Measurements from ENCODE around the gene TPK1. TPM values are rescaled to one million over a fixed set of nuclear protein-coding genes. Genes with fewer than 3 reads are reported as not detected.
A peak's percentile ranks its signal among the peaks of the same experiment; 100 is the strongest.

Gene TPK1
- total RNA-seq, 4 donors from 2014 or later, result 6.8 to 11.9 (median 8.5) TPM

GRCh38 chr7:144762853-144763252, 73.0 kb downstream of the TPK1 start:
- H3K36me3 ChIP-seq, result no peaks in the 10 kb centered on the region
- H3K27ac ChIP-seq, result no peak overlapping the region
- no peak overlapping the region for H3K4me3 ChIP-seq
- H3K27me3 ChIP-seq, result no peaks in the 10 kb centered on the region
- H3K9me3 ChIP-seq, result no peaks in the 10 kb centered on the region
- 60% methylated on average over 1 of the region's 1 CpG; no CpG with 5 or more reads in 1 of the 2 donors for WGBS, 2 donors (ENCODE audit: low coverage in 1 of 2)
- no peak for ATAC-seq
- no peak for TF ChIP-seq POLR2A (IDR thresholded peaks at IDR 0.05)
- no peak for TF ChIP-seq POLR2AphosphoS5 (IDR thresholded peaks at IDR 0.05)
- TF ChIP-seq EP300 (IDR thresholded peaks at IDR 0.05), result no peak
- TF ChIP-seq, protein P1, sequence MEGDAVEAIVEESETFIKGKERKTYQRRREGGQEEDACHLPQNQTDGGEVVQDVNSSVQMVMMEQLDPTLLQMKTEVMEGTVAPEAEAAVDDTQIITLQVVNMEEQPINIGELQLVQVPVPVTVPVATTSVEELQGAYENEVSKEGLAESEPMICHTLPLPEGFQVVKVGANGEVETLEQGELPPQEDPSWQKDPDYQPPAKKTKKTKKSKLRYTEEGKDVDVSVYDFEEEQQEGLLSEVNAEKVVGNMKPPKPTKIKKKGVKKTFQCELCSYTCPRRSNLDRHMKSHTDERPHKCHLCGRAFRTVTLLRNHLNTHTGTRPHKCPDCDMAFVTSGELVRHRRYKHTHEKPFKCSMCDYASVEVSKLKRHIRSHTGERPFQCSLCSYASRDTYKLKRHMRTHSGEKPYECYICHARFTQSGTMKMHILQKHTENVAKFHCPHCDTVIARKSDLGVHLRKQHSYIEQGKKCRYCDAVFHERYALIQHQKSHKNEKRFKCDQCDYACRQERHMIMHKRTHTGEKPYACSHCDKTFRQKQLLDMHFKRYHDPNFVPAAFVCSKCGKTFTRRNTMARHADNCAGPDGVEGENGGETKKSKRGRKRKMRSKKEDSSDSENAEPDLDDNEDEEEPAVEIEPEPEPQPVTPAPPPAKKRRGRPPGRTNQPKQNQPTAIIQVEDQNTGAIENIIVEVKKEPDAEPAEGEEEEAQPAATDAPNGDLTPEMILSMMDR (IDR thresholded peaks at IDR 0.05), result no peak
- H3K4me1 ChIP-seq, result no peaks in the 10 kb centered on the region

- 60 to 72% methylated on average over 5 of the region's 5 CpGs for WGBS, 2 donors (ENCODE audit: low coverage in 1 of 2)
- Histone ChIP-seq H3K27ac (no peak overlapping the region), H3K4me1 (no peaks in the 10 kb centered on the region), H3K27me3 (no peaks in the 10 kb centered on the region), H3K36me3 (no peaks in the 10 kb centered on the region), H3K4me3 (no peak overlapping the region), H3K9me3 (no peaks in the 10 kb centered on the region)
- no peak for ATAC-seq
- TF ChIP-seq POLR2AphosphoS5 (IDR thresholded peaks at IDR 0.05) (no peak), POLR2A (IDR thresholded peaks at IDR 0.05) (no peak), EP300 (IDR thresholded peaks at IDR 0.05) (no peak)
- TF ChIP-seq, protein P1 (IDR thresholded peaks at IDR 0.05), result no peak
Observed at GRCh38 chr7:144761493-144761892, 74.4 kb downstream of the TPK1 start.

DNA sequence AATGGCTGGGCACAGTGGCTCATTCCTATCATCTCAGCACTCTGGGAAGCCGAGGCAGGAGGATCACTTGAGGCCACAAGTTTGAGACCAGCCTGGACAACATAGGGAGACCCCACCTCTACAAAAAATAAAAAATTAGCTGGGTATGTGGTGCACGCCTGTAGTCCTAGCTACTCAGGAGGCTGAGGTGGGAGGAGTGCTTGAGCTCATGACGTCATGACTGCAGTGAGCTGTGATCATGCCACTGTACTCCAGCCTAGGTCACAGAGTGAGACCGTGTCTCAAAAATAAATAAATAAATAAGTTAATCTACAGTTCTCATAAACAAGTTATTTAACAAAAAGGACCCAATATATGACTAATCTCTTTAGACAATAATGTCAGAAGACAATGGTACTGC, 76.2 kb downstream of the TPK1 start:
- TF ChIP-seq POLR2AphosphoS5 (IDR thresholded peaks at IDR 0.05) (no peak), POLR2A (IDR thresholded peaks at IDR 0.05) (no peak), EP300 (IDR thresholded peaks at IDR 0.05) (no peak)
- TF ChIP-seq, protein P1 (IDR thresholded peaks at IDR 0.05), result no peak
- ATAC-seq, result no peak
- Histone ChIP-seq H3K4me1 (no peaks in the 10 kb centered on the region), H3K36me3 (no peaks in the 10 kb centered on the region), H3K4me3 (no peak overlapping the region), H3K27ac (no peak overlapping the region), H3K9me3 (no peaks in the 10 kb centered on the region), H3K27me3 (no peaks in the 10 kb centered on the region)
- WGBS, 2 donors (ENCODE audit: low coverage in 1 of 2), result 88 to 100% methylated on average over 2 to 4 of the region's 4 CpGs

- TF ChIP-seq POLR2AphosphoS5 (IDR thresholded peaks at IDR 0.05) (no peak), POLR2A (IDR thresholded peaks at IDR 0.05) (no peak), EP300 (IDR thresholded peaks at IDR 0.05) (no peak)
- TF ChIP-seq, protein P1 (IDR thresholded peaks at IDR 0.05), result no peak
- no peaks in the 10 kb centered on the region for H3K27me3 ChIP-seq
- H3K9me3 ChIP-seq, result peaks cover 0 to 18% (median 0%) of the 10 kb centered on the region in 3 donors
- whole genome bisulfite sequencing, 2 donors (ENCODE audit: low coverage in 1 of 2), result 46 to 47% methylated on average over 2 of the region's 2 CpGs
- H3K4me1 ChIP-seq, result no peaks in the 10 kb centered on the region
- no peak overlapping the region for H3K27ac ChIP-seq
- H3K4me3 ChIP-seq, result no peak overlapping the region
- ATAC-seq, result no peak
- H3K36me3 ChIP-seq, result no peaks in the 10 kb centered on the region
Observed at GRCh38 chr7:144747936-144748335, 87.9 kb downstream of the TPK1 start.

- H3K27ac ChIP-seq, result no peak overlapping the region
- H3K4me3 ChIP-seq, result no peak overlapping the region
- no peak for ATAC-seq
Observed at GRCh38 chr7:144738708-144739314, 97.0 kb downstream of the TPK1 start.

More at GRCh38 chr7:144738708-144739314, 97.0 kb downstream of the TPK1 start:
- TF ChIP-seq, protein P1 (IDR thresholded peaks at IDR 0.05), result peak; percentile 41 to 63 (median 48)
- TF ChIP-seq POLR2AphosphoS5 (IDR thresholded peaks at IDR 0.05), result no peak
- TF ChIP-seq EP300 (IDR thresholded peaks at IDR 0.05), result no peak
- TF ChIP-seq POLR2A (IDR thresholded peaks at IDR 0.05), result no peak
- H3K9me3 ChIP-seq, result no peaks in the 10 kb centered on the region
- H3K4me1 ChIP-seq, result no peaks in the 10 kb centered on the region
- H3K27me3 ChIP-seq, result no peaks in the 10 kb centered on the region
- WGBS, 2 donors (ENCODE audit: low coverage in 1 of 2), result 27 to 42% methylated on average over 3 to 5 of the region's 5 CpGs
- no peaks in the 10 kb centered on the region for H3K36me3 ChIP-seq

All from gastroesophageal sphincter (tissue), 4 donors.